Measurements from ENCODE around the gene CFAP74. TPM values are rescaled to one million over a fixed set of nuclear protein-coding genes. Genes with fewer than 3 reads are reported as not detected.

CFAP74 gene, protein sequence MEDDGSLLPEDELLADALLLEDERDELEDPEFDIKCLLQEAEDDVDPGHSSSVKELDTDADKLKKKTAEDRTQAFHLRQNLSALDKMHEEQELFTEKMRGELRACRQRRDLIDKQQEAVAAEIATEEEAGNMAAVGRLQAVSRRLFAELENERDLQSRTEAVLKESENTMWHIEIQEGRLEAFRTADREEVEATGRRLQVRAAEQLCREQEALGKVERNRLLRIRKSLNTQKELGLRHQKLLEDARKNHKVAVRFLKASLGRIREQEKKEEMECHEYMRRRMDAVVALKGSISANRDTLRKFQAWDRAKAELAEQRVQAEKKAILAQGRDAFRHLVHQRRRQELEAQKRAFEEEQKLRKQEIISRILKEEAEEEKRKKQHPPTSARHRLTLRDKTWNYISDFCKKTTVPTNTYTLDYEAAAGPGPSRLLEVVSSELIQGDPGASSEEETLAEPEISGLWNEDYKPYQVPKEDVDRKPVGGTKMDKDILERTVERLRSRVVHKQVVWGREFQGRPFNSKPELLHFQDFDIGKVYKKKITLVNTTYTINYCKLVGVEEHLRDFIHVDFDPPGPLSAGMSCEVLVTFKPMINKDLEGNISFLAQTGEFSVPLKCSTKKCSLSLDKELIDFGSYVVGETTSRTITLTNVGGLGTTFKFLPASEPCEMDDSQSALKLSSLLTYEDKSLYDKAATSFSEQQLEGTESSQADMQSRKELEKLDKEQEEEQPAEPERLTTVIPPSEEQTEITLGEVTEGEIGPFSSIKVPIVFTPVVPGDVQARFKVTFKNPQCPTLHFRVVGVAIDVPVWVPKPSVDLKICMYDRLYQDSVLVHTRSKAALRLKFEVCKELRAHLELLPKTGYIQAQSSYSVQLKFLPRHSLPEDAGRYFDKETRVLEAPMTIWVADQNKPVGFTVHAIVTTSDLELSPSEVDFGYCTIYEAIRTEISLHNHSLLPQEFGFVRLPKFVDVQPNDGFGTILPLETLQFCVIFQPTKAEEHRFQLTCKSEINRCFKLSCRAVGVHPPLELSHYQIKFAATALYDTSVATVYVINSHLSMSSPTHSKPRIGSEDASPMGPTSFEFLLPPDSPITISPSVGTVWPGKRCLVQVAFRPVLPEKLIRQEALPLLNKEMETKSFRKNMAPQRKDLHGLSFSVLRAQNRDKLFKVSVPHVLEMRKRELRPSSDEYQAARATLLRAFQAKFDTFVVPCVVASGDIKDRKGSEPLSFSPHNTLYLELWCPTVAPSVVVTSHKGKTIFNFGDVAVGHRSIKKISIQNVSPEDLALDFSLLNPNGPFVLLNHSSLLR (N-terminal part only)
- total RNA-seq (under 1 TPM in 1 of 4 donors, not detected in 3; 0.27 TPM), polyA plus RNA-seq (under 1 TPM in 1 of 3 donors, not detected in 2; 0.03 TPM)

DNA sequence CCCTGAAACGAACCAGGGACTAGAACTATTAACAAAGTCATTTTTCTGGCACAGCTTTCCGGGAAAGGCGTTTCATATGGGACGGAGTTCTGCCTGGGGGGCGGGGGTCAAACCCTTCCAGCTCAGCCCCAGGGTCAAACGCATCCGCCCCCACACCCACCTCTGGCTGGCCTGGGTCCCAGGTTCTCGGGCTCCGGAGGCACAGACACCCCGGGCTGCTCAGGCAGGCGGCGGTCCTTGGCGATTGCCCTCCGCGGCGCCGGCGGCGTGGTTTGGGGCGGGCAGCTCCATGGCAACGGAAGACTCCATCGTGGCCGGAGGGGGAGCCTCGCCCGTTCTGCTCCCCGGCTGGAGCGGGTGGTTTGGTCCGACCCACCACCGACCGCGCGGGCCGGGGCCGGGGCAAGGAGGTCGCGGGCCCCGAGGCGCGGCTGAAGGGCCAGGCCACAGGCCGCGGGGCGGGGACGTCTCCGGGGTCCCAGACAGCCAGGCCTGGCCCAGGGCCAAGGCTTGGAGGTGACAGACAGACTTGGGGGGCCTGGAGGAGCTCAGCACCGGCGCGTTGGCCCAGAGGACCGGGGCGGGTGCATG, at the start of gene CFAP74:
CFAP74 (minus strand) TSS at position 246 of the 591 bp plus-strand sequence. CDS start 12,830 bp downstream, outside the sequence.
- no peak for DNase-seq
- Histone ChIP-seq H3K27me3 (peaks cover 18 to 86% (median 51%) of the 10 kb centered on the region in 3 donors), H3K27ac (no peak within 1 kb of the TSS), H3K4me3 (no peak within 1 kb of the TSS), H3K4me1 (peaks cover 0 to 7% (median 3%) of the 10 kb centered on the region in 4 donors), H3K36me3 (no peaks in the 10 kb centered on the region), H3K9me3 (no peaks in the 10 kb centered on the region)
- 6 to 7% methylated on average over 49 of the region's 49 CpGs for WGBS, 2 donors
- intact Hi-C loops (cut with DNase I): no loop called here
- TF ChIP-seq POLR2AphosphoS5 (IDR thresholded peaks at IDR 0.05): no peak
- TF ChIP-seq POLR2A (IDR thresholded peaks at IDR 0.05): no peak
- TF ChIP-seq EP300 (IDR thresholded peaks at IDR 0.05): no peak
- TF ChIP-seq, protein P1, sequence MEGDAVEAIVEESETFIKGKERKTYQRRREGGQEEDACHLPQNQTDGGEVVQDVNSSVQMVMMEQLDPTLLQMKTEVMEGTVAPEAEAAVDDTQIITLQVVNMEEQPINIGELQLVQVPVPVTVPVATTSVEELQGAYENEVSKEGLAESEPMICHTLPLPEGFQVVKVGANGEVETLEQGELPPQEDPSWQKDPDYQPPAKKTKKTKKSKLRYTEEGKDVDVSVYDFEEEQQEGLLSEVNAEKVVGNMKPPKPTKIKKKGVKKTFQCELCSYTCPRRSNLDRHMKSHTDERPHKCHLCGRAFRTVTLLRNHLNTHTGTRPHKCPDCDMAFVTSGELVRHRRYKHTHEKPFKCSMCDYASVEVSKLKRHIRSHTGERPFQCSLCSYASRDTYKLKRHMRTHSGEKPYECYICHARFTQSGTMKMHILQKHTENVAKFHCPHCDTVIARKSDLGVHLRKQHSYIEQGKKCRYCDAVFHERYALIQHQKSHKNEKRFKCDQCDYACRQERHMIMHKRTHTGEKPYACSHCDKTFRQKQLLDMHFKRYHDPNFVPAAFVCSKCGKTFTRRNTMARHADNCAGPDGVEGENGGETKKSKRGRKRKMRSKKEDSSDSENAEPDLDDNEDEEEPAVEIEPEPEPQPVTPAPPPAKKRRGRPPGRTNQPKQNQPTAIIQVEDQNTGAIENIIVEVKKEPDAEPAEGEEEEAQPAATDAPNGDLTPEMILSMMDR (IDR thresholded peaks at IDR 0.05): no peak

DNA sequence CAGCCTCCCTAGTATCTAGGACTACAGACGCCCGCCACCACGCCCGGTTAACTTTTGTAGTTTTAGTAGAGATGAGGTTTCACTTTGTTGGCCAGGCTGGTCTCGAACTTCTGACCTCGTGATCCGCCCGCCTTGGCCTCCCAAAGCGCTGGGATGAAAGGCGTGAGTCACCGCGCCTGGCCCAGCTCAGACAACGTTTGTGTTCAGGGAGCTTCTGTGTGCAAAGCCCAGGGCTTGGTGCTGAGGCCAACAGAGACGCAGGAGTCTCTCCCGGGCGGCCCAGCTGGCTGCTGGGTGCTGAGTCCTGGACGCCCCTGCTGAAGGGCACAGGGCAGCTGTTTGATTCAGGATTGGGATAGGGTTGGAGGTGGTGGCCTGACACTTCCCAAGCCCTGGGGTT, 49.6 kb upstream of the CFAP74 start:
- Histone ChIP-seq H3K9me3 (no peaks in the 10 kb centered on the region), H3K4me1 (peaks cover 0 to 20% (median 11%) of the 10 kb centered on the region in 4 donors), H3K27me3 (peaks cover 15 to 40% (median 34%) of the 10 kb centered on the region in 3 donors), H3K36me3 (no peaks in the 10 kb centered on the region), H3K27ac (no peak overlapping the region), H3K4me3 (no peak overlapping the region)
- TF ChIP-seq POLR2A (IDR thresholded peaks at IDR 0.05) (no peak), EP300 (IDR thresholded peaks at IDR 0.05) (no peak), POLR2AphosphoS5 (IDR thresholded peaks at IDR 0.05) (no peak)
- TF ChIP-seq, protein P1 (IDR thresholded peaks at IDR 0.05): no peak
- DNase-seq: no peak
- 73 to 84% methylated on average over 17 of the region's 17 CpGs for WGBS, 2 donors
- intact Hi-C loops (cut with DNase I): no loop called here

DNA sequence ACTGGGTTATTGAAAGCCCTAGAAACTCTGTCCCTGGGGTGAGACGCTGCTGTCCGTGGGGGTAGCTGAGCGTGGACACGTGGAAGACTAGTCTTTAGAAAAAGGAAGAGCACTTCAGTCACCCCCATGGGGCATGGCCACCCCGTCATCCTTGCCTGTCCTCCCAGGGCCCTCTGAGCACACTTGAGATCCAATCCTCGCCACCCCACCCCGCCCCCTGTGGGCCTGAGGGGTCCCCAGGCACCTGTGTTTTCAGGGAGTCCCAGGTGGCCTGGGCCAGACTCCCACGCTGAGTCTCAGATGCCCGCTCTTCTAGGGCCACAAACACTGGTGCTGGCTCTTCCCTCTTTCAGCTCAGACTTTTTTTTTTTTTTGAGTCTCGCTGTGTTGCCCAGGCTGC, 49.2 kb upstream of the CFAP74 start:
- H3K4me3 ChIP-seq: no peak overlapping the region
- peaks cover 15 to 45% (median 39%) of the 10 kb centered on the region in 3 donors for H3K27me3 ChIP-seq
- WGBS, 2 donors: 93% methylated on average over 10 of the region's 10 CpGs
- DNase-seq: no peak
- intact Hi-C loops (cut with DNase I): no loop called here
- H3K9me3 ChIP-seq: no peaks in the 10 kb centered on the region
- no peaks in the 10 kb centered on the region for H3K36me3 ChIP-seq
- peaks cover 0 to 20% (median 11%) of the 10 kb centered on the region in 4 donors for H3K4me1 ChIP-seq
- H3K27ac ChIP-seq: no peak overlapping the region
- TF ChIP-seq POLR2A (IDR thresholded peaks at IDR 0.05) (no peak), EP300 (IDR thresholded peaks at IDR 0.05) (no peak), POLR2AphosphoS5 (IDR thresholded peaks at IDR 0.05) (no peak)
- TF ChIP-seq, protein P1 (IDR thresholded peaks at IDR 0.05): no peak

Data from sigmoid colon (tissue), 7 donors.